Islet precursor cell (in vitro differentiated cells): ENCODE data around the gene TMIGD1.

ENCODE experiments used
- DNase-seq: peaks from one replicate; pipeline ENCODE4 v3.0.0-alpha.2; 2018

TMIGD1 gene

DNA sequence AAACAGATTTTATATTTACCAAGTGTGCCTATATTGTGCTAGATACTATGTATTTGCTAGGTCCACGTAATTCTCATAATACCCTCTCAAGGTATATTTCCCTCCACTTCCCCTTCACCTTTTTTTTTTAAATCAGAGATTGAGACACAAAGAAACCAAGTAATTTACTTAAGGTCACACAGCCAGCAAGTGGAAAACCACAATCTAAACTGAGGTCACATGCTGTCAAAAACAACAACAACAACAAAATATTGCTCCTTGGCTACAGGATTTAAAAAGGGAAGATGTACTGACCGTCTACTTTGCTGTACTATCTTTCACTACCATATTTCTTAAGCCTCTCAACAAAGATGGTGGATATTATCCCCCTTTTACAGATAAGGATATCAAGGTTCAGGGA, 57.9 kb downstream of the TMIGD1 start:
- DNase-seq = no peak

DNA sequence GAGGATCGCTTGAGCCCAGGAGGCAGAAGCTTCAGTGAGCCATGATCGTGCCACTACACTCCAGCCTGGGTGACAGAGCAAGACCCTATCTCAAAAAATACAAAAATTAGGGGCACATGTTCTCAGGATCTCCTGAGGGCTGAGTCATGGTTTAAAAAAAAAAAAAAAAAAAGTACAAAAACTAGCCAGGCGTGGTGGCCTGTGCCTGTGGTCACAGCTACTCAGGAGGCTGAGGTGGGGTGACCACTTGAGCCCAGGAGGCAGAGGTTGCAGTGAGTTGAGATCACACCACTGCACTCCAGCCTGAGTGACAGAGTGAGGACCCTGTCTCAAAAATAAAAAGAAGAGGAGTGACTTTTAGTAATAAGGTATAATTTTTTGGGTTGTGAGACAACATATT, 59.0 kb downstream of the TMIGD1 start:
- no peak for DNase-seq

DNA sequence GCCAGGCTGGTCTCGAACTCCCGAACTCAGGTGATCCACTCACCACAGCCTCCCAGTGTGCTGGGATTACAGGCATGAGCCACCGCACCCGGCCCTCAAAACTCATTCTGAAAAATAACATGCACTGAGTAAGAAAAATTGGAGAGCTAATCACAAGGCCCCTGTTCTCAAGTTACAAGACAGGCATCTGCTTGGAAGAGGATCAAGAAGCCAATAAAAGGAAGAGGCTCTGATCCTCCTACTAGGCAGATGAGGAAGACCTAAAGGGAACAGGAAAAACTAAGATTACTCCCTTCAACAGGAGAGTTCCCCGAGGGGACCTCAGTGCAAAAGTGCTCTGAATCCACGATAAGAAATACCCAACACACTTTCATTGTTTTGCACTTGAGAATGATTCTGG, 60.5 kb downstream of the TMIGD1 start:
- DNase-seq = no peak

DNA sequence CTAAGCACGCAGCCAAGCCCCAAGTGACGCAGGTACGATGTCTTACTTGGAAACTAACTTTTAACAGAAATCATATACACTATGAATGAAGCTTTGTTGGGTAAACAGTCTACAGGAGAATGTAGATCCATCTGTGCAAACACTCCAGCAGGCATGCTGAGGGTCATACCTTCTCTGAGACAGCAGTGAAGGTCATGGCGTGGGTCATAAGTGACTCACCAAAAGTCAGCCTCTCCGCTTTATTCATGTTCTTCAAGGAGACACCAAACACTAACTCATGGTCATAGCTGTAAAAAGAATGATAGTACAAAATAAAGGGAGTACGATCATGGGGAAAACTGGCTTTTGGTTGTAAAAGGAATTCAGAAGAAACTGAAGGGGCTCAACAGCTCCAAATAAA, 62.8 kb downstream of the TMIGD1 start:
- DNase-seq = no peak

DNA sequence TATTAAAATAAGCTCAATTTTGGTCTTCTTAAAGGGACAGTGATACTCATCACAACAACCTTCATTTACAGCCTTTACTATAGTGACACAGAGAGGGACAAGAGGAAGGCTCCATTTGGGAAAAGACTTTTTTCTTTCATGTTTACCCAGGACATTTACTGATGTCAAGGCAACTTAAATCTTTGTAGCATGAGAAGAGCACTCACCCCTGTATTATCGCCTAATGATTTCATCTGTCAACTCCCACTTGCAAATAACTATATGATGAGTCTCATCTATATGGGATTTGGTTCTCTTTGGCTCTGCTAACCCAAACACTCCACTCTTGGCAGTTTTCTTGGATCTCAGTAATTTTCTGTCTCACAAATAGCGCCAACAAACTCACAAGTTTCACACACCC, 66.2 kb downstream of the TMIGD1 start:
- DNase-seq = no peak
